ENCODE measurements around the gene SLC6A20.

SLC6A20 gene

GRCh38 chr3:45792516-45793172, 3.7 kb downstream of the SLC6A20 start:
- H3K4me3 ChIP-seq (ENCODE audit: low read length): no peak overlapping the region
- no peak for TF ChIP-seq ZNF274 (IDR thresholded peaks at IDR 0.05; ENCODE audit: low read depth, low read length)

GRCh38 chr3:45792036-45792435, 4.3 kb downstream of the SLC6A20 start:
- no peak for TF ChIP-seq ZNF274 (IDR thresholded peaks at IDR 0.05; ENCODE audit: low read depth, low read length)
- no peak overlapping the region for H3K4me3 ChIP-seq (ENCODE audit: low read length)

GRCh38 chr3:45790596-45790995, 5.7 kb downstream of the SLC6A20 start:
- TF ChIP-seq ZNF274 (IDR thresholded peaks at IDR 0.05; ENCODE audit: low read depth, low read length): no peak
- no peak overlapping the region for H3K4me3 ChIP-seq (ENCODE audit: low read length)

- no peak for TF ChIP-seq ZNF274 (IDR thresholded peaks at IDR 0.05; ENCODE audit: low read depth, low read length)
- H3K4me3 ChIP-seq (ENCODE audit: low read length): no peak overlapping the region
Observed at GRCh38 chr3:45789235-45789812, 7.0 kb downstream of the SLC6A20 start.

GRCh38 chr3:45787551-45787950, 8.8 kb downstream of the SLC6A20 start:
- no peak overlapping the region for H3K4me3 ChIP-seq (ENCODE audit: low read length)
- no peak for TF ChIP-seq ZNF274 (IDR thresholded peaks at IDR 0.05; ENCODE audit: low read depth, low read length)

- no peak overlapping the region for H3K4me3 ChIP-seq (ENCODE audit: low read length)
- no peak for TF ChIP-seq ZNF274 (IDR thresholded peaks at IDR 0.05; ENCODE audit: low read depth, low read length)
Observed at GRCh38 chr3:45786801-45787495, 9.4 kb downstream of the SLC6A20 start.

GRCh38 chr3:45785605-45786150, 10.7 kb downstream of the SLC6A20 start:
- no peak overlapping the region for H3K4me3 ChIP-seq (ENCODE audit: low read length)
- no peak for TF ChIP-seq ZNF274 (IDR thresholded peaks at IDR 0.05; ENCODE audit: low read depth, low read length)

- H3K4me3 ChIP-seq (ENCODE audit: low read length): no peak overlapping the region
- TF ChIP-seq ZNF274 (IDR thresholded peaks at IDR 0.05; ENCODE audit: low read depth, low read length): no peak
Observed at GRCh38 chr3:45783667-45784066, 12.7 kb downstream of the SLC6A20 start.

- TF ChIP-seq ZNF274 (IDR thresholded peaks at IDR 0.05; ENCODE audit: low read depth, low read length): no peak
- no peak overlapping the region for H3K4me3 ChIP-seq (ENCODE audit: low read length)
Observed at GRCh38 chr3:45782381-45782780, 14.0 kb downstream of the SLC6A20 start.

GRCh38 chr3:45781841-45782240, 14.5 kb downstream of the SLC6A20 start:
- H3K4me3 ChIP-seq (ENCODE audit: low read length): no peak overlapping the region
- TF ChIP-seq ZNF274 (IDR thresholded peaks at IDR 0.05; ENCODE audit: low read depth, low read length): no peak

- no peak for TF ChIP-seq ZNF274 (IDR thresholded peaks at IDR 0.05; ENCODE audit: low read depth, low read length)
- H3K4me3 ChIP-seq (ENCODE audit: low read length): no peak overlapping the region
Observed at GRCh38 chr3:45781271-45781670, 15.1 kb downstream of the SLC6A20 start.

GRCh38 chr3:45779746-45780735, 16.3 kb downstream of the SLC6A20 start:
- H3K4me3 ChIP-seq (ENCODE audit: low read length): no peak overlapping the region
- TF ChIP-seq ZNF274 (IDR thresholded peaks at IDR 0.05; ENCODE audit: low read depth, low read length): no peak

- TF ChIP-seq ZNF274 (IDR thresholded peaks at IDR 0.05; ENCODE audit: low read depth, low read length): no peak
- H3K4me3 ChIP-seq (ENCODE audit: low read length): no peak overlapping the region
Observed at GRCh38 chr3:45778761-45779201, 17.6 kb downstream of the SLC6A20 start.
